Measurements from ENCODE around the gene LINS1.
"Not testable (repeated sequence)": the region's sequence is repeated elsewhere in the genome, so short reads cannot be mapped to it uniquely, and the experiment has no call there.

LINS1 gene

GRCh38 chr15:100597862-100598261, 4.1 kb downstream of the LINS1 start:
- no peak overlapping the region for H3K4me3 ChIP-seq (ENCODE audit: low read depth, low read length)
- no peak for DNase-seq (ENCODE audit: low read depth)
- in situ Hi-C loops (cut with HindIII; ENCODE audit: low sequenced_read_pairs) = no loop called here
- TF ChIP-seq CTCF (IDR thresholded peaks at IDR 0.05; ENCODE audit: low read depth, low read length, missing control alignments) = no peak

GRCh38 chr15:100596792-100597191, 5.2 kb downstream of the LINS1 start:
- H3K4me3 ChIP-seq (ENCODE audit: low read depth, low read length) = no peak overlapping the region
- no peak for TF ChIP-seq CTCF (IDR thresholded peaks at IDR 0.05; ENCODE audit: low read depth, low read length, missing control alignments)

GRCh38 chr15:100595964-100596363, 6.0 kb downstream of the LINS1 start:
- in situ Hi-C loops (cut with HindIII; ENCODE audit: low sequenced_read_pairs) = no loop called here
- TF ChIP-seq CTCF (IDR thresholded peaks at IDR 0.05; ENCODE audit: low read depth, low read length, missing control alignments) = no peak
- no peak for DNase-seq (ENCODE audit: low read depth)
- H3K4me3 ChIP-seq (ENCODE audit: low read depth, low read length) = no peak overlapping the region

More at GRCh38 chr15:100596792-100597191, 5.2 kb downstream of the LINS1 start:
- no peak for DNase-seq (ENCODE audit: low read depth)
- in situ Hi-C loops (cut with HindIII; ENCODE audit: low sequenced_read_pairs) = no loop called here

- no peak overlapping the region for H3K4me3 ChIP-seq (ENCODE audit: low read depth, low read length)
- in situ Hi-C loops (cut with HindIII; ENCODE audit: low sequenced_read_pairs) = no loop called here
- no peak for DNase-seq (ENCODE audit: low read depth)
- TF ChIP-seq CTCF (IDR thresholded peaks at IDR 0.05; ENCODE audit: low read depth, low read length, missing control alignments) = no peak
These were observed 8.6 kb downstream of the LINS1 start for GRCh38 chr15:100593431-100593830.

- in situ Hi-C loops (cut with HindIII; ENCODE audit: low sequenced_read_pairs) = no loop called here
- DNase-seq (ENCODE audit: low read depth) = no peak
- TF ChIP-seq CTCF (IDR thresholded peaks at IDR 0.05; ENCODE audit: low read depth, low read length, missing control alignments) = no peak
- no peak overlapping the region for H3K4me3 ChIP-seq (ENCODE audit: low read depth, low read length)
These were observed 9.1 kb downstream of the LINS1 start for GRCh38 chr15:100592898-100593297.

GRCh38 chr15:100591835-100592234, 10.1 kb downstream of the LINS1 start:
- in situ Hi-C loops (cut with HindIII; ENCODE audit: low sequenced_read_pairs) = no loop called here
- no peak for DNase-seq (ENCODE audit: low read depth)
- no peak overlapping the region for H3K4me3 ChIP-seq (ENCODE audit: low read depth, low read length)
- TF ChIP-seq CTCF (IDR thresholded peaks at IDR 0.05; ENCODE audit: low read depth, low read length, missing control alignments) = no peak

- in situ Hi-C loops (cut with HindIII; ENCODE audit: low sequenced_read_pairs); H3K4me3 ChIP-seq (ENCODE audit: low read depth, low read length); DNase-seq (ENCODE audit: low read depth): not testable (repeated sequence)
These were observed 10.8 kb downstream of the LINS1 start for GRCh38 chr15:100591163-100591562.

Measured in astrocyte of the cerebellum (primary cell).